ENCODE results near the gene XAB2. TPM values are rescaled to one million over a fixed set of nuclear protein-coding genes. Genes with fewer than 3 reads are reported as not detected.

Gene XAB2
- total and polyA plus RNA-seq, 2 experiments from 2014 or later = 19.9 to 24.5 TPM

DNA sequence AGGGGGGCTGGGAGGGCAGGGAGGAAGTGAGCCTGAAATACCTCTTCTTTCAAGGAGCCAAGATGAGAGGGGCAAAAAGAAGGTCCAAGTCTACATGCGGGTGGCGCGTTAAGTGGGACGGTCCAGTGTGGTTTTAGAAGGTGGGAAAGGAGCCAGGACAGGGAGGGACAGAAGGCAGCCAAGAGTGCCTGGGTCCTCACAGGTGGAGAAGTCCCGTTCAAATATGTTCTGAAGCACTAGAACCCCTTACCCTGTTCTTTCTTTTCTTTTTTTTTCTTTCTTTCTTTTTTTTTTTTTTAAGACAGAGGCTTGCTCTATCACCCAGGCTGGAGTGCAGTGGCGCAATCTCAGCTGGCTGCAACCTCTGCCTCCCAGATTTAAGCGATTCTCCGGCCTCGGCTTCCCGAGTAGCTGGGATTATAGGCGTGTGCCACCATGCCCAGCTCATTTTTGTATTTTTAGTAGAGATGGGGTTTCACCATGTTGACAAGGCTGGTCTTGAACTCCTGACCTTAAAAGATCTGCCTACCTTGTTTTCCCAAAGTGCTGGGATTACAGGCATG is 26.3 kb downstream of the XAB2 start:
- TF ChIP-seq EZH2 (IDR thresholded peaks at IDR 0.05; ENCODE audit: borderline replicate concordance) = no peak
- TF ChIP-seq, protein P1, sequence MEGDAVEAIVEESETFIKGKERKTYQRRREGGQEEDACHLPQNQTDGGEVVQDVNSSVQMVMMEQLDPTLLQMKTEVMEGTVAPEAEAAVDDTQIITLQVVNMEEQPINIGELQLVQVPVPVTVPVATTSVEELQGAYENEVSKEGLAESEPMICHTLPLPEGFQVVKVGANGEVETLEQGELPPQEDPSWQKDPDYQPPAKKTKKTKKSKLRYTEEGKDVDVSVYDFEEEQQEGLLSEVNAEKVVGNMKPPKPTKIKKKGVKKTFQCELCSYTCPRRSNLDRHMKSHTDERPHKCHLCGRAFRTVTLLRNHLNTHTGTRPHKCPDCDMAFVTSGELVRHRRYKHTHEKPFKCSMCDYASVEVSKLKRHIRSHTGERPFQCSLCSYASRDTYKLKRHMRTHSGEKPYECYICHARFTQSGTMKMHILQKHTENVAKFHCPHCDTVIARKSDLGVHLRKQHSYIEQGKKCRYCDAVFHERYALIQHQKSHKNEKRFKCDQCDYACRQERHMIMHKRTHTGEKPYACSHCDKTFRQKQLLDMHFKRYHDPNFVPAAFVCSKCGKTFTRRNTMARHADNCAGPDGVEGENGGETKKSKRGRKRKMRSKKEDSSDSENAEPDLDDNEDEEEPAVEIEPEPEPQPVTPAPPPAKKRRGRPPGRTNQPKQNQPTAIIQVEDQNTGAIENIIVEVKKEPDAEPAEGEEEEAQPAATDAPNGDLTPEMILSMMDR (IDR thresholded peaks at IDR 0.05; ENCODE audit: poor library complexity) = no peak
- no peak for TF ChIP-seq EZH2phosphoT487 (IDR thresholded peaks at IDR 0.05; ENCODE audit: low read depth, severe bottlenecking, unreplicated experiment)
- no peak for DNase-seq (ENCODE audit: low spot score)
- peaks cover 61% of the 10 kb centered on the region for H3K79me2 ChIP-seq
- no peak overlapping the region for H3K4me3 ChIP-seq
- no peak overlapping the region for H3K4me2 ChIP-seq
- no peaks in the 10 kb centered on the region for H3K27me3 ChIP-seq
- 88% methylated on average over 11 of the region's 11 CpGs for WGBS (ENCODE audit: low lambda C conversion rate, missing lambda C conversion rate)
- no peaks in the 10 kb centered on the region for H3K36me3 ChIP-seq (replicated peaks; ENCODE audit: insufficient read depth, low read depth)
- no peaks in the 10 kb centered on the region for H3K9me2 ChIP-seq (replicated peaks; ENCODE audit: insufficient read depth)
- no peak overlapping the region for H2AFZ ChIP-seq
- peaks cover 76% of the 10 kb centered on the region for H4K20me1 ChIP-seq (ENCODE audit: insufficient read depth, poor library complexity, severe bottlenecking)
- H3K9me3 ChIP-seq (ENCODE audit: low read depth) = no peaks in the 10 kb centered on the region
- no peak overlapping the region for H3K27ac ChIP-seq
- no peaks in the 10 kb centered on the region for H3K4me1 ChIP-seq (ENCODE audit: insufficient read depth)

DNA sequence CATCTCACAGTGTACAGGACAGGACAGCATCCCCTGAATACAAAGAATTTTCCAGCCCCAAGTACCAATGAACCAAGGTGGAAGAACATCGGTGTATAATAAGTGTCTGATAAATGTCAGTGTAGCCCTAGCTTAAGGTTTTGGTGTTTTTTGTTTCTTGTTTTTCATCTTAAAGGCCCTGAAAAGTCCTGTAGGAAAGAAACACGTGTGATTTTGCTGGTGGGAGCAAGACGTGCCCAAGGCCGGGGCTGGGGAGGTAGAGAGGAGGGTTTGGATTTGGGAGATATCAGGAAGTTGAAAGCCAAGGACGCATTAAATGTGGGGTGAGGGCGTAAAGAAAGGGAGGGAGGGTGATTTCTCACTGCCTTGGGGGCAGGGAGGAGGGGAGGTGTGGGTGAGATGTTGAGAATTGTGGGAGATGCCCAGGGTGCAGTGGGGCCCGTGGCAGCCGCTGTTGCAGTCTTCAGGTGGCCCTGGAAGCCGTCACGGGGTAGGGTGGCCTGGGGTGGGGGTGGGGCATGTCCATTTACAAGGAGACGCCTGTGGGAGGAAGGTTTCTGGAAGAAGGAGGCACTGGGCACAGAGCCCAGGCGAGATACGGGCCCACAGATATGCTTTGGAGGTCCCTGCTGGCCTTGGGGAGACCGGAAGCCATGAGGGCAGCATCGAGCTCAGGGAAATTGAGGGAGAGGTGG is 27.0 kb downstream of the XAB2 start:
- H3K9me3 ChIP-seq (ENCODE audit: low read depth) = no peaks in the 10 kb centered on the region
- 57% methylated on average over 14 of the region's 15 CpGs for WGBS (ENCODE audit: low lambda C conversion rate, missing lambda C conversion rate)
- peaks cover 80% of the 10 kb centered on the region for H4K20me1 ChIP-seq (ENCODE audit: insufficient read depth, poor library complexity, severe bottlenecking)
- peaks cover 67% of the 10 kb centered on the region for H3K79me2 ChIP-seq
- H3K27ac ChIP-seq = no peak overlapping the region
- H3K4me3 ChIP-seq = no peak overlapping the region
- H3K4me2 ChIP-seq = no peak overlapping the region
- DNase-seq (ENCODE audit: low spot score) = no peak
- no peaks in the 10 kb centered on the region for H3K36me3 ChIP-seq (replicated peaks; ENCODE audit: insufficient read depth, low read depth)
- peaks cover 1% of the 10 kb centered on the region for H3K4me1 ChIP-seq (ENCODE audit: insufficient read depth)
- H3K27me3 ChIP-seq = no peaks in the 10 kb centered on the region
- no peaks in the 10 kb centered on the region for H3K9me2 ChIP-seq (replicated peaks; ENCODE audit: insufficient read depth)
- no peak overlapping the region for H2AFZ ChIP-seq
- no peak for TF ChIP-seq EZH2phosphoT487 (IDR thresholded peaks at IDR 0.05; ENCODE audit: low read depth, severe bottlenecking, unreplicated experiment)
- no peak for TF ChIP-seq EZH2 (IDR thresholded peaks at IDR 0.05; ENCODE audit: borderline replicate concordance)
- TF ChIP-seq, protein P1 (IDR thresholded peaks at IDR 0.05; ENCODE audit: poor library complexity) = no peak

DNA sequence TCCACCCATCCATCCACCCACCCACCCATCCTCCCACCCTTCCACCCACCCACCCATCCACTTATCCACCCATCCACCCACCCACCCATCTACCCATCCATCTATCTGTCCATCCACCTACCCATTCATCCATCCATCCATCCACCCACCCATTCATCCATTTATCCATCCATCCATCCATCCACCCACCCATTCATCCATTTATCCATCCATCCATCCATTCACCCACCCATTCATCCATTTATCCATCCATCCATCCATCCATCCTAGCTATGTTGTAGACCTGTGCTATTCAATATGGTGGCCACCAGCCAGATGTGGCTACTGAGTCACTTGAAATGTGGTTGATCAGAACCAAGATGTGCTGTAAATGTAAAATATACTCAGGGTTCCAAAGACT is 28.6 kb downstream of the XAB2 start:
- Histone ChIP-seq H3K4me1 (ENCODE audit: insufficient read depth) (peaks cover 5% of the 10 kb centered on the region), H3K4me2 (no peak overlapping the region), H3K79me2 (peaks cover 77% of the 10 kb centered on the region), H4K20me1 (ENCODE audit: insufficient read depth, poor library complexity, severe bottlenecking) (peaks cover 75% of the 10 kb centered on the region), H3K9me2 (replicated peaks; ENCODE audit: insufficient read depth) (no peaks in the 10 kb centered on the region), H3K36me3 (replicated peaks; ENCODE audit: insufficient read depth, low read depth) (no peaks in the 10 kb centered on the region), H2AFZ (no peak overlapping the region), H3K27ac (no peak overlapping the region), H3K9me3 (ENCODE audit: low read depth) (no peaks in the 10 kb centered on the region), H3K4me3 (no peak overlapping the region), H3K27me3 (no peaks in the 10 kb centered on the region)
- TF ChIP-seq, protein P1 (IDR thresholded peaks at IDR 0.05; ENCODE audit: poor library complexity) = no peak
- TF ChIP-seq EZH2phosphoT487 (IDR thresholded peaks at IDR 0.05; ENCODE audit: low read depth, severe bottlenecking, unreplicated experiment) = no peak
- no peak for TF ChIP-seq EZH2 (IDR thresholded peaks at IDR 0.05; ENCODE audit: borderline replicate concordance)
- no peak for DNase-seq (ENCODE audit: low spot score)
